NCI-H69 (cell line): ENCODE data around the gene ADPRM.

Source experiments
- DNase-seq: peaks from one replicate; lab custom pipeline; 2025; lab: John Stamatoyannopoulos, UW

ADPRM gene

GRCh38 chr17:10741416-10742135, 44.2 kb downstream of the ADPRM start:
- no peak for DNase-seq

GRCh38 chr17:10742431-10742830, 45.0 kb downstream of the ADPRM start:
- DNase-seq = no peak

- no peak for DNase-seq
Measured at GRCh38 chr17:10743316-10744009, 46.1 kb downstream of the ADPRM start.

- DNase-seq = no peak
Measured at GRCh38 chr17:10744501-10745000, 47.2 kb downstream of the ADPRM start.

- DNase-seq = no peak
Measured at GRCh38 chr17:10745231-10745630, 47.8 kb downstream of the ADPRM start.

- DNase-seq = no peak
Measured at GRCh38 chr17:10748531-10749181, 51.3 kb downstream of the ADPRM start.

- no peak for DNase-seq
Measured at GRCh38 chr17:10750210-10750609, 52.8 kb downstream of the ADPRM start.

GRCh38 chr17:10751563-10751962, 54.2 kb downstream of the ADPRM start:
- no peak for DNase-seq

GRCh38 chr17:10752696-10753095, 55.3 kb downstream of the ADPRM start:
- DNase-seq = no peak

GRCh38 chr17:10754109-10754508, 56.7 kb downstream of the ADPRM start:
- peak; percentile 13 for DNase-seq

GRCh38 chr17:10754861-10755591, 57.6 kb downstream of the ADPRM start:
- no peak for DNase-seq

GRCh38 chr17:10755592-10756127, 58.3 kb downstream of the ADPRM start:
- DNase-seq = no peak

GRCh38 chr17:10756185-10756584, 58.8 kb downstream of the ADPRM start:
- DNase-seq = no peak

GRCh38 chr17:10756619-10757018, 59.2 kb downstream of the ADPRM start:
- DNase-seq = no peak

- DNase-seq = no peak
Measured at GRCh38 chr17:10757067-10757466, 59.7 kb downstream of the ADPRM start.

- no peak for DNase-seq
Measured at GRCh38 chr17:10757647-10758046, 60.3 kb downstream of the ADPRM start.

- no peak for DNase-seq
Measured at GRCh38 chr17:10758062-10758461, 60.7 kb downstream of the ADPRM start.
